SIG-M5 (cell line): Measurements from ENCODE around the gene CEACAM3.
A peak's percentile ranks its signal among the peaks of the same experiment; 100 is the strongest.

Experiments
- DNase-seq: peaks from one replicate; lab custom pipeline; 2025; lab: John Stamatoyannopoulos, UW

Gene CEACAM3

DNA sequence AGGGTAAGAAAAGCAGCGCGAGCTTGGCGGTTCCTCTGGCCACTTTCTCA, 48.4 kb downstream of the CEACAM3 start, which contains the start of gene DMRTC2:
TSS of gene DMRTC2 (plus strand) at position 42 of the 50 bp plus-strand sequence. CDS start 2,387 bp downstream, outside the sequence.
- no peak for DNase-seq

GRCh38 chr19:41845051-41845590, 48.7 kb downstream of the CEACAM3 start:
- DNase-seq: no peak

DNA sequence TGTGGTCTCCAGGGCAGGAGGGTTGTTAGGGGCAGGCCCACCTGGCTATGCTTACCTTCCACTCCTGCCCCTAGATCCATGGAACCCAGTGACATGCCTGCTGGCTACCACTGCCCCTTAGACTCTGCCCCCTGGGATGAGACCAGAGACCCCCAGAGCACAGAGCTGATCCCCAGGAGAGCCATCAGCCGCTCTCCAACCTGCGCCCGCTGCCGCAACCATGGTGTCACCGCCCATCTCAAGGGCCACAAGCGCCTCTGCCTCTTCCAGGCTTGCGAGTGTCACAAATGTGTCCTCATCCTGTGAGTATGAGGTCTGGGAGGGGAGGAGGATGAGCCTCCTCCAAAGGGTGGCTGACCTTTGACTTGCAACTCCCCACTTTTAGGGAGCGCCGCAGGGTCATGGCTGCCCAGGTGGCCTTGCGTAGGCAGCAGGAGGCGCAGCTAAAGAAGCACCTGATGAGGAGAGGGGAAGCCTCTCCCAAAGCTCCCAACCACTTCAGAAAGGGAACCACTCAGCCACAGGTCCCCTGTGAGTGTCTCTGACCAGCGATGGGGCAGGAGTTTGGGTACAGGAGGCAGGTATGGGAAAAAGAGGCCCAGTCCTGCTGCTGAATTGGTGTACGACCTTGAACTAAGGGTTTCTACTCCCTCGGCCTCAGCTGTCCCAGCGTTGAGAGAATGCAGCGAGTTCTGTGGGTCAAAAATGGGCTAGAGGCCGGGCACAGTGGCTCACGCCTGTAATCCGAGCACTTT, 51.1 kb downstream of the CEACAM3 start:
- no peak for DNase-seq

DNA sequence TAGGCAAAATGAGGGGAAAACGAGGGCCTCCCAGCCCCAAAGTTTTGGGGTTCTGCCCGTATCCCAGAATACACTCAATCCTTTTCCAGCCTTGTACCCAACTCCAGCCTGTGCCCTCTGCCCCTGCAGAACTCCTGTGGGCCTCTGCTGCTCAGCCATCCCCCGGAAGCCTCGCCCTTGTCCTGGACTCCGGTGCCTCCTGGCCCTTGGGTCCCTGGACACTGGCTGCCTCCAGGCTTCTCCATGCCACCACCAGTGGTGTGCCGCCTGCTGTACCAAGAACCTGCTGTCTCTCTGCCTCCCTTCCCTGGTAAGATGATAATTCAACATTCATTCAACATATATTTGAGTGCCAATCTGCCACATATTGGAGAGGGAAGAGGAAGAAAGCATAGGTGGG, 52.3 kb downstream of the CEACAM3 start:
- no peak for DNase-seq

DNA sequence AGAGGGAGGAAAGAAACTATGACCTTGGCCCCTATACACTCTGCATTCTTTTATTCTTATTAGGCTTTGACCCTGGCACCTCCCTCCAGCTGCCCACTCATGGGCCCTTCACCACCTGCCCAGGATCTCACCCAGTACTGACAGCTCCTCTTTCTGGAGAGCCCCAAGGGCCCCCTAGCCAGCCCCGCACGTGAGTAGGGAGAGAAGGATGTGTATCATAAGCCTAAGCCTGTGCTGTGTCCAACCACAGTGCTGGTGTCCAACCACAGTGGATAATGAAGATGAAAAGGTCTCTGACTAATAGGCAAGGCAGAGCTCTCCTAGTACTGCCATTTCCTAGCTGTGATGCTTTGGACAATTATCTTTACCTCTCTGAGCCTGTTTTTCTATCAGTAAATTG, 52.7 kb downstream of the CEACAM3 start:
- DNase-seq: no peak

- no peak for DNase-seq
Observed at GRCh38 chr19:41850381-41850780, 54.0 kb downstream of the CEACAM3 start.

- DNase-seq: no peak
Observed at GRCh38 chr19:41851456-41851855, 55.1 kb downstream of the CEACAM3 start.

DNA sequence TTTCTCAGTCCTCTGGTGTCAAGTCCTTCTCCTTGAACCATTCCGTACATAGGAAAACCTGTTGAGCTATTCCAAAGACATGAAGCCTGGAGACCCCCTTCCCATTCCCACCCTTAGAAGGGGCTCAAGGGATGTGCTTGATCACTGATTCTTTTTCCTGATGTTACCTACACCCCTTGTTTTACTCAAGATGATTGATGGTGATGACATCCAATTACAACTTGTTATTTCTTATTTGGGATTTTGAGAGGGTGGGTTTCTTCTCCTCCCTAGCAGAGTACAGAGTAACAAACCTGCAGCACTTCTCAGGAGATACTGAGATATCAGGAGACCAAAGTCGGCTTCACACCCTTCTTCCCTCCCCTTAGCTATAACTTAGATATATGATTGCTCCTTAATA, 57.0 kb downstream of the CEACAM3 start:
- DNase-seq: no peak

GRCh38 chr19:41853768-41854167, 57.4 kb downstream of the CEACAM3 start:
- DNase-seq: no peak

GRCh38 chr19:41859213-41859617, 62.8 kb downstream of the CEACAM3 start:
- no peak for DNase-seq

- DNase-seq: peak; percentile 92
Observed at GRCh38 chr19:41859618-41860418, 63.4 kb downstream of the CEACAM3 start, which contains the start of gene RPS19. Gene RPS19, plus strand, starts transcription at chr19:41860255. Its CDS starts 520 bp downstream, at chr19:41860775.

DNA sequence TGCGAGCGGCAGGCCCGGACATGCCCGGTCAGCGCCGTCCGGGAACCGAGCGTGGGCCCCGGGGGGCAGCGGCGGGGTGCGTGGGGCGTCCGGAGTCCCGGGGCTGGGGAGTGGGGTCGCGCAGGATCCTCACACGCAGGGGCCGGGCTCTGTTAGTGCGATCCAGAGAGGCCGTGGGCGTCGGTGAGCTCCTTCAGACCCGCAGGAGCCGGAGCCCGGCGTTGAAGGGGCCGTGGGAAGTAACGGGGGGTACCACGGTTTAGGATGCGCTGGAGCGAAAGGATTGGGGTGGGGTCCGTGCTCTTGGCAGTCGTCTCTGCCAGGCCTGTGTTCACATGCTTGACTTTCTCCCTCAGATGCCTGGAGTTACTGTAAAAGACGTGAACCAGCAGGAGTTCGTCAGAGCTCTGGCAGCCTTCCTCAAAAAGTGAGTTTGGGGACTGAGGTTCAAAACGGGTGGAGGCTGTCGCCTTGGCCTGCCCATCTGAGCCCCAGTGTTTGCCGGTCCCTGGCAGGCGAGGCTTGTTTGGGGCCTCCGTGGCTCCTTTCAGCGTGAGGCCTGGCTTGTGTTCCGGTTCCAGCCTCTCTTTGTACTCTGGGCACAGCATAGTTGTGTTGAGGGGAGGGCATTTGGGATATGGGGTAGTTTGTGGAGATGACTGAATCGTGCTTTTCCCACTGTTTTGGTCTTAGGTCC, 64.2 kb downstream of the CEACAM3 start:
- no peak for DNase-seq
